Peyer's patch (tissue), 4 donors: ENCODE data around the gene TAF1D. TPM values are rescaled to one million over a fixed set of nuclear protein-coding genes. Genes with fewer than 3 reads are reported as not detected.

Experiments
- DNase-seq, 3 donors: peaks; one replicate each; pipeline ENCODE4 v3.0.0-alpha.2; 2017 to 2019
- H3K27ac ChIP-seq, 4 donors: fragments of 200-600 bp; sonication (generic); one replicate each; pipeline ENCODE4 v1.5.1; 2016 to 2019
- H3K27me3 ChIP-seq, 2 donors: fragments of 200-600 bp; sonication (generic); one replicate each; pipeline ENCODE4 v1.5.1; 2019
- H3K36me3 ChIP-seq, 3 donors: fragments of 200-600 bp; sonication (generic); one replicate each; pipeline ENCODE4 v1.5.1; 2016 to 2019
- H3K4me1 ChIP-seq, 4 donors: fragments of 200-600 bp; sonication (generic); one replicate each; pipeline ENCODE4 v1.5.1; 2016 to 2019
- H3K4me3 ChIP-seq, 4 donors: fragments of 200-600 bp; sonication (generic); 1 replicate in 3 of 4; 2 replicates in 1 of 4; pipeline ENCODE4 v1.5.1; 2016 to 2019; ENCODE audit warnings: mild to moderate bottlenecking in 1 of 4
- H3K9me3 ChIP-seq, 4 donors: fragments of 200-600 bp; sonication (generic); one replicate each; pipeline ENCODE4 v1.5.1; 2016 to 2019; ENCODE audit warnings: mild to moderate bottlenecking in 1 of 4
- POLR2A ChIP-seq, 2 donors: fragments of 450-650 bp; IDR thresholded peaks; one replicate each; pipeline ENCODE4 v1.5.1; 2017; ENCODE audit warnings: antibody characterized with exemption in 2 of 2, mild to moderate bottlenecking in 2 of 2, moderate library complexity in 2 of 2
- small RNA-seq, 2 donors: library from RNA; depleted of rRNA; stranded (forward); fragments of <200 nt; gene quantifications; one replicate each; pipeline ENCODE3, GENCODE V24; 2016
- total RNA-seq, 4 donors: library from RNA; depleted of rRNA; stranded (reverse); fragments of >200 nt; gene quantifications; one replicate each; pipeline ENCODE4 v1.1.0, GENCODE V29; 2016
- TF ChIP-seq, protein P1 (sequence below), 6 experiments: fragments of 450-650 bp in 4 of 6; fragments of 200-600 bp in 2 of 6; sonication (generic) in 1 of 6; IDR thresholded peaks; one replicate each; pipeline ENCODE4 v1.5.1; 2017 to 2019; ENCODE audit warnings: antibody characterized with exemption in 6 of 6, mild to moderate bottlenecking in 3 of 6, moderate library complexity in 1 of 6

TAF1D gene
- total RNA-seq, 4 donors from 2014 or later = 72.7 to 183 (median 108) TPM

DNA sequence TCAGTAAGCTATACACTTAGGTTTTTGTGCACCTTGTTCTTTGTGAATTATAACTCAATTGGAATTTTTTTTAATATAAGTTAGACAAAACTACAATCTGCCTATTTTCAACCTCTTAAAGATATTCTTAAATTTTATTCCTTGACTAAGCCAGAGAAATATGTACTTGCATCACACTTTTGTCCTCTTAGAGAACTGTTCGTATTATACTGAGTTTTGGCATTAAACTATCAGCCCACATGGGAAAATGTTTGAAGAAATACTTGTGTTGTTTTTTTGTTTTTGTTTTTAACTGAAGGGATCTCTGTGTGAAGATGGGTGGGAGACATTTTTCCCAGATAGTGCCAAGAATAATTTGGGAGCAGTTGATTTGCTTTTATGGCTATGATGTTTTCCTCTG lies 54.5 kb downstream of the TAF1D start:
- H3K27ac ChIP-seq = no peak overlapping the region
- peaks cover 0 to 64% (median 0%) of the 10 kb centered on the region in 3 donors for H3K36me3 ChIP-seq
- no peak for DNase-seq
- no peaks in the 10 kb centered on the region for H3K27me3 ChIP-seq
- no peak for TF ChIP-seq POLR2A (IDR thresholded peaks at IDR 0.05)
- TF ChIP-seq, protein P1, sequence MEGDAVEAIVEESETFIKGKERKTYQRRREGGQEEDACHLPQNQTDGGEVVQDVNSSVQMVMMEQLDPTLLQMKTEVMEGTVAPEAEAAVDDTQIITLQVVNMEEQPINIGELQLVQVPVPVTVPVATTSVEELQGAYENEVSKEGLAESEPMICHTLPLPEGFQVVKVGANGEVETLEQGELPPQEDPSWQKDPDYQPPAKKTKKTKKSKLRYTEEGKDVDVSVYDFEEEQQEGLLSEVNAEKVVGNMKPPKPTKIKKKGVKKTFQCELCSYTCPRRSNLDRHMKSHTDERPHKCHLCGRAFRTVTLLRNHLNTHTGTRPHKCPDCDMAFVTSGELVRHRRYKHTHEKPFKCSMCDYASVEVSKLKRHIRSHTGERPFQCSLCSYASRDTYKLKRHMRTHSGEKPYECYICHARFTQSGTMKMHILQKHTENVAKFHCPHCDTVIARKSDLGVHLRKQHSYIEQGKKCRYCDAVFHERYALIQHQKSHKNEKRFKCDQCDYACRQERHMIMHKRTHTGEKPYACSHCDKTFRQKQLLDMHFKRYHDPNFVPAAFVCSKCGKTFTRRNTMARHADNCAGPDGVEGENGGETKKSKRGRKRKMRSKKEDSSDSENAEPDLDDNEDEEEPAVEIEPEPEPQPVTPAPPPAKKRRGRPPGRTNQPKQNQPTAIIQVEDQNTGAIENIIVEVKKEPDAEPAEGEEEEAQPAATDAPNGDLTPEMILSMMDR (IDR thresholded peaks at IDR 0.05) = no peak
- no peak overlapping the region for H3K4me3 ChIP-seq
- H3K9me3 ChIP-seq = no peaks in the 10 kb centered on the region
- H3K4me1 ChIP-seq = no peaks in the 10 kb centered on the region

DNA sequence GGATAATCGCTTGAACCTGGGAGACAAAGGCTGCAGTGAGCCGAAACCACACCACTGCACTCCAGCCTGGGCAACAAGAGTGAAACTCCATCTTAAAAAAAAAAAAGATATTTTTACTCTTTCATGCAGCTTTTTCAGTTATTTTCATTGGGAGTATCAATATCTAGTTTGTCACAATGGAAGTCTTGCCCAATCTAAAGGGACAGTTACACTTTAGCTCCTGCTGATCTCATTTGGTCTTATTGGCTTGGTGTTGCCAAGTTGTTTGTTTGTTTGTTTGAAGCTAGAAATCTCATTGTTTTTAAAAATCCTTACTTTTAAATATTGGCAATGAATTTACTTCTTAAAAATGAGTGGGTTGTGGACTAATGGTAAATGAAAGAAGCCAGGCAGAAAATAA lies 55.1 kb downstream of the TAF1D start:
- Histone ChIP-seq H3K36me3 (peaks cover 0 to 59% (median 0%) of the 10 kb centered on the region in 3 donors), H3K4me1 (no peaks in the 10 kb centered on the region), H3K27ac (no peak overlapping the region)

More for the DNA sequence above, 55.1 kb downstream of the TAF1D start:
- no peak for DNase-seq
- no peak overlapping the region for H3K4me3 ChIP-seq
- TF ChIP-seq, protein P1 (IDR thresholded peaks at IDR 0.05) = no peak
- no peak for TF ChIP-seq POLR2A (IDR thresholded peaks at IDR 0.05)
- H3K27me3 ChIP-seq = no peaks in the 10 kb centered on the region
- H3K9me3 ChIP-seq = no peaks in the 10 kb centered on the region

Small RNAs within 50 kb of the gene (small RNA-seq; reads per million reads assigned to genes)
- gene RF00019 (0 reads per million in 2 donors), gene RF00493 (17.2 to 24.3 reads per million in 2 donors), gene SCARNA9 (0.12 to 0.25 reads per million in 2 donors), gene SNORA1 (0 reads per million in 2 donors), gene SNORA18 (0 reads per million in 2 donors), gene SNORA25 (0 reads per million in 2 donors), gene SNORA32 (0 reads per million in 2 donors), gene SNORA40 (0 reads per million in 2 donors), gene SNORA8 (0 reads per million in 2 donors), gene SNORD5 (0 reads per million in 2 donors), gene SNORD6 (439 to 1,208 reads per million in 2 donors)

Other genes with a start within 250 kb of the TAF1D start
- 10 to 100 TPM; 24.8 to 93.0 (median 40.2) TPM for gene SMCO4, start 198.1 kb downstream of the TAF1D start, total RNA-seq
- 10 to 100 TPM; 14.2 to 50.3 (median 17.8) TPM for gene CEP295, start 79.8 kb downstream of the TAF1D start, total RNA-seq
- gene C11orf54, start 177 bp upstream of the TAF1D start, total RNA-seq = 100 to 1,000 TPM in 1 of 4 donors, 10 to 100 TPM in 3; 33.8 to 130 (median 69.0) TPM
- 10 to 100 TPM; 22.3 to 33.8 (median 27.3) TPM for gene MED17, start 42.8 kb upstream of the TAF1D start, total RNA-seq
- 1 to 10 TPM; 1.1 to 2.2 (median 1.5) TPM for gene VSTM5, start 109.1 kb upstream of the TAF1D start, total RNA-seq